ENCODE results near the gene TCEAL9.

DNA sequence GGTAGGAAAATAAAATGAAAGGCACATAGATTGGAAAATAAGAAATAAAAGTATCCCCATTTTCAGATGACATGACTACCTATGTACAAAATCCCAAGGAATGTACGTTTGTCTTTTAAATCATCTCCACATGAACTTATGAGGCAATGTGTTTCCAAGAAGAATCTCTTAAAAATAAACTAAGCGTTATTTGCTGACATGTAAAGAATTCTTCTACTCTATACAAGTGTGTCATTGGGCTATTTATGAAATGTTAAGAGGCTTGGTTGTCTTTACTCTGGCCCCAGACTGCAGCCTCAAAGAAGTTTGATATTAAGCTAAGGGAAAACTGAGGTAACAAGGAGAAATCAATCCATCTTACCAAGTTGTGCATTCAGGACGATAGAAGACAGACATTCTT lies 37.2 kb downstream of the TCEAL9 start:
- TF ChIP-seq CTCF (IDR thresholded peaks at IDR 0.05; ENCODE audit: insufficient read depth, low read depth, low read length), result no peak
- TF ChIP-seq EZH2 (IDR thresholded peaks at IDR 0.05; ENCODE audit: insufficient read depth, low read length), result no peak

All from astrocyte (in vitro differentiated cells and primary cell).